Left cardiac atrium (tissue), 4 donors: ENCODE data around the gene GNAL. TPM values are rescaled to one million over a fixed set of nuclear protein-coding genes. Genes with fewer than 3 reads are reported as not detected.

Experiments used
- ATAC-seq, 2 donors: fragments of 200-7000 bp; cut with Tn5 transposase; one replicate each; pipeline ENCODE4 v1.9.1; 2020; ENCODE audit warnings: mild to moderate bottlenecking in 2 of 2, moderate library complexity in 2 of 2
- DNase-seq: peaks from one replicate; pipeline ENCODE4 v3.0.0-alpha.2; 2020
- intact Hi-C, 2 donors: fragments of 100-400 bp; cut with DNase I; formaldehyde crosslinking; loops; one replicate each; pipeline versions ENCODE4 v1.14.1 to v1.15.1; 2022 to 2023
- total RNA-seq, 2 donors: library from RNA; stranded (reverse); fragmentation: NEBNext Ultra II Directional; extraction: Animal tissue kit (Norgen Biotek cat#: 25700); gene quantifications; one replicate each; pipeline ENCODE4 v1.2.1, GENCODE V29; 2021
- donor health status: DM: no; HTN: yes; CAD: no.
- donor health status: DM: no; HTN: yes; CAD: no; lungs with severe emphysema.
- donor health status: DM: yes; HTN: yes; CAD: no.
- donor health status: Dilated cardiomyopathy.

GNAL gene
- total RNA-seq, 2 donors from 2014 or later: 3.0 to 5.8 TPM

DNA sequence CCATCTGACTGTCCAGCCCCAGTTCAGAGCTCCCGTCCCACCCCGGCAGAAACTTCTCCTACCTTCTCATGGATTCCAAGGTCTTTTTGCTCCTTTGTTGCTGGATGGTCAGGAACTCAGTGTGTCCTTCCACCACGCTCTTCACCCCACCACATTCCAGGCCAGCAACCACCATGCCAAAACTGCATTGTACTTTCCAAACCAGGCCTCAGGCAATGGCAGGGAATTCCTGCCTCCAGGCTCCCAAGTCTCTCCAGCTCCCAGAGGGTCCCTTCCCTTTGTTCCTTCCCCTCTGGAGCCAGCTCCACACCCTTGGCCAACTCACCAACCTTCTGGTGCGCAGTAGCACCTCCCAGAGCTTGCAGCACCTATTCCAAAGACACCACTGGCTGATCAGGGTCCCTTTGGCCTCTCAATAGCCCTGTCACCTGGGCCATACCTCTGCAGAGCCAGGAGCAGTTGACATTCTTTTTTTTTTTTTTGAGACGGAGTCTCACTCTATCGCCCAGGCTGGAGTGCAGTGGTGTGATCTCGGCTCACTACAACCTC, 170.3 kb downstream of the GNAL start:
- intact Hi-C loops: no loop called here
- DNase-seq: no peak
- ATAC-seq: no peak

DNA sequence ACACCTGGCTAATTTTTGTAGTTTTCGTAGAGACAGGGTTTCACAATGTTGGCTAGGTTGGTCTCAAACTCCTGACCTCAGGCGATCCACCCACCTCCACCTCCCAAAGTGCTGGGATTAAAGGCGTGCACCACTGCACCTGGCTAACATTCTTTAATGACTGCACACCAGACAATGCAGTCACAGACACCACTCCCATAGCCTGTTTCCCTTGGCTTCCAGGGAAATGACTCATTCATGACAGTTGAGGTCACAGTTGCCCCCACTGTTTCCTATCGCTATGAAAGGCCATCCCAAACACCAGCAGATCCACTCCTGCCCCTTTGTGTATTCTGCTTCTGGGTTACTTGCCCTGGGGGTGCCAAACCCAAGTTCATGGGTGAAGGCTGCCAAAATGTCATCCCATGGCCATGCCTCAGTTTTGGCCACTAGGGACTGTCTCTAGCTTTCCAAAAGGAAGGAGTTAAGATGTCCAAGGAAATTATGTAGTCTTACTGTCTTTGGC, 170.9 kb downstream of the GNAL start:
- ATAC-seq (peak in 1 of 2 donors; percentile 23), DNase-seq (no peak)
- intact Hi-C loops: no loop called here

- ATAC-seq: no peak
- DNase-seq: no peak
- intact Hi-C loops: no loop called here
Measured at GRCh38 chr18:11860594-11861450, 171.8 kb downstream of the GNAL start.

- intact Hi-C loops: no loop called here
- no peak for ATAC-seq
- no peak for DNase-seq
Measured at GRCh38 chr18:11861583-11862288, 172.7 kb downstream of the GNAL start.

- ATAC-seq (no peak), DNase-seq (no peak)
- intact Hi-C loops: no loop called here
Measured at GRCh38 chr18:11862468-11863137, 173.5 kb downstream of the GNAL start.

GRCh38 chr18:11864471-11864870, 175.4 kb downstream of the GNAL start:
- ATAC-seq (no peak), DNase-seq (no peak)
- intact Hi-C loops: no loop called here

DNA sequence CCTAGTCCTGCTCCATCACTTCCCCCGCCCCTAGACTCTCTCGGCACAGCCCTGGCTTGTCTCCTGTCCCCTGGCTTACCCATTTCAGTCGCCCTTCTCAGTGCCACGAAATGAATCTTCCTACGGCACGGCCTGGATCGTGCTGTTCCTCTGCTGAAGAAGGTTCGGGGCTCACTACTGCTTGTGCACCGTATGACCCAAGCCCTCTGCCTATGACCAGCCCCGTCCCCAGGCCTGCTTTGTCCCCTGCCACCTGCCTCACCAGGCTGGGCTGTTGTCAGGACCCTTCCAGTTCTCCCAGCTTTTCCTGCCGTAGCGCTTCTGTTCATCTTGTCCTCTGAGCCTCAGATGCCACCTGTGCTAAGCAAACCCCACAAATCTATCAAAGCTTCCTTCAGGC, 176.0 kb downstream of the GNAL start:
- DNase-seq (no peak), ATAC-seq (no peak)
- intact Hi-C loops: no loop called here

GRCh38 chr18:11866329-11866728, 177.3 kb downstream of the GNAL start:
- intact Hi-C loops: no loop called here
- ATAC-seq: no peak
- no peak for DNase-seq

GRCh38 chr18:11866764-11867163, 177.7 kb downstream of the GNAL start:
- DNase-seq: no peak
- no peak for ATAC-seq
- intact Hi-C loops: no loop called here

GRCh38 chr18:11868230-11868629, 179.2 kb downstream of the GNAL start:
- DNase-seq: no peak
- no peak for ATAC-seq
- intact Hi-C loops: no loop called here

DNA sequence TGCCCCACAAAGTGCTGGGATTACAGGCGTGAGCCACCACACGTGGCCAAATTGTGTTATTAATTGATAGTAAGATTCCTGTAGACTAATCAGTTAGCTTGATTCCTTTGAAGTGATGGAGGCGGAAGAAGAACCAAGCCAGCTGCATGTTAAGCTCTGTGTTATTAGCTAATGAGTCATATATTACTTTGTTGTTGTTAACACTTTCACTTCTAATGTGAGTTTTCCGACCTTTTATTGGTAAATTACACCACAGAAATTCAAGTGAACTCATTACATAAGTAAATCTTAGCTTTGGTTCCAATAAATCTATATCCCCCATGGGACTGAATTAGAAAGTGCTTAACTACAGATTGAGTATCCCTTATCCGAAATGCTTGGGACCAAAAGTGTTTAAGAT, 182.4 kb downstream of the GNAL start:
- ATAC-seq (no peak), DNase-seq (no peak)
- intact Hi-C loops: loop anchor here (5.0 to 10.0 kb wide), 2 partner anchors 139 to 217 kb away; no protein-coding TSS in a partner anchor

DNA sequence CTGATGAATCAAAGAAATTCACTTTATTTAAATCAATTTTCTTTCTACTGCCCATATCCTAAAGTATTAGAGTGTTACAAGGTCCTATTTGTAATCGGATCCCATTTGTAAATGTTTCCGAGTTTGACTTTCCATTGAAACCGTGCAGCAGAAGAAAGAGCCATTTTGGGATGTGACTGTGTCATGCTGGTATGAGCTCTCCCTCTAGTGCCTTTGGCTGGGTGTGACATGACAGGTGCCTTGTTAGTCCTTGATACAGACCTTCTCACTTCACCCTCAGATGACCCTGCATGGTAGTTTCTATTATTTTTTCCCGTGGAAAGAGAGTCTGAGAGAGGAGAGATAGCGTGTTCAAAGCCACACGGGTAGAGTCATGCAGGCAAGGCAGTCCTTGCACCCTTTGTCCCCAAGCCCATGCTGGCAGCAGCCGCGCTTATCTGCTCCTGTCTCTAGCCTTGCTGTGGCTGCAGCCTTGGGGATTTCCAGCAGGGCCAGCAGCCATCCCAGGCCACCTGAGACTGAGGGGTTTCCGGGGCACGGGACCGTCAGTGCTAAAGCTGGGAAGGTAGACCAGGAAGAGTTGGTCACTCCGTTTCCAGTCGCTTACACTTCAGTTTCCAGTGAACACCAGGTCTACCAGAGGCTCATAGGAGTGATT, 183.5 kb downstream of the GNAL start:
- DNase-seq (no peak), ATAC-seq (peak; percentile 87 to 92)
- intact Hi-C loops: loop anchor here (1.0 to 10.0 kb wide), 3 partner anchors 139 to 218 kb away; no protein-coding TSS in a partner anchor

DNA sequence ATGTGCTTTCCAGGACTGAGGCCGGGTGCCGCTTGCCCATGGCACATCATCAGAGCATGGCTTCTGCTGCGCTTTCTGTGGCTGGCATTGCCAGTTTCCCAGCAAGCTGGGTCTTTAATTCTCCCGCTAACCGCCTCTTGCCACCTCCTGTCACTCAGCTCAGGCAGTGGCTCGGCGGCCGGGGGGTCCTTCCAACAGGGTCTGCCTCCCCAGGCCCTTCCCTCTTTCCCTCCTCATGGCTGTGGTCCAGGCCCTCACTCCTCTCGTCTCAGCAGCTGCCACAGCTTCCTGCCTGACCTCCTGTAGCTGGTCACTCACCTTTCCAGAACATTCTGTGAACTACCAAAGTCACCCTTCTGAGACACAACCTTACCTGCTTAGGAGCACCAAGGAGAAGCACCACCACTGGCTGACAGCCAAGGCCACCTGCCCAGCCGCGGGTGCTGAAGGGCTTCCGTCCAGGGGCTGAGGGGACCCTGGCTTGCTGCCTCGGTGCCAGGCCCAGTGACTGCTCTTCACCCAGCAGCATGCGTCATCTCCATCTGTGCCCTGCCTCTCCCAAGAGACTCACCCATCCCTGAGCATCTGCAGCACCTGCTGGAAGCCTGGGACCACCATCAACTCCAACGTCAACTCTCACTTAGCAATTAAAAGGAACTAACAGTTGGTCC, 184.7 kb downstream of the GNAL start:
- no peak for DNase-seq
- intact Hi-C loops: loop anchor here (5.0 to 10.0 kb wide), 2 partner anchors 142 to 219 kb away; no protein-coding TSS in a partner anchor
- ATAC-seq: no peak

DNA sequence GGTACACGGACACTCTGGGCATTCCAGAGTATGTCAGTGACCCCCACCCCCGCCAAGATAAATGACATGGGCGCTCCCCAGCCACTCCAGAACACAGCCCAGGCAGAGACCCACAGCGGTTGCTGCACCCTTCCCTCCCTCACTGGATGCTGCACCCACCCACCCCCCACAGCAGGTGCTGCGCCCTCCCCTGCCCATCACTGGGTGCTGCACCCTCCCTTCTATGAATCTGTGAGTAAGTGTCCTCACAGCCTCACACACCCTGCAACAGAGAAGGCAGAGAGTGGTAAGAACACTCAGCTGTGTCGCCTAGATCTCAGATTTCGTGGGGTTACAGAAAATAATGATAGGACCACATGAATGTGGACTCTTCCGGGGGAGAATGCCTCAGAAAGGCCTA, 185.6 kb downstream of the GNAL start:
- DNase-seq (no peak), ATAC-seq (no peak)
- intact Hi-C loops: loop anchor here (5.0 to 10.0 kb wide), 2 partner anchors 142 to 220 kb away; no protein-coding TSS in a partner anchor

DNA sequence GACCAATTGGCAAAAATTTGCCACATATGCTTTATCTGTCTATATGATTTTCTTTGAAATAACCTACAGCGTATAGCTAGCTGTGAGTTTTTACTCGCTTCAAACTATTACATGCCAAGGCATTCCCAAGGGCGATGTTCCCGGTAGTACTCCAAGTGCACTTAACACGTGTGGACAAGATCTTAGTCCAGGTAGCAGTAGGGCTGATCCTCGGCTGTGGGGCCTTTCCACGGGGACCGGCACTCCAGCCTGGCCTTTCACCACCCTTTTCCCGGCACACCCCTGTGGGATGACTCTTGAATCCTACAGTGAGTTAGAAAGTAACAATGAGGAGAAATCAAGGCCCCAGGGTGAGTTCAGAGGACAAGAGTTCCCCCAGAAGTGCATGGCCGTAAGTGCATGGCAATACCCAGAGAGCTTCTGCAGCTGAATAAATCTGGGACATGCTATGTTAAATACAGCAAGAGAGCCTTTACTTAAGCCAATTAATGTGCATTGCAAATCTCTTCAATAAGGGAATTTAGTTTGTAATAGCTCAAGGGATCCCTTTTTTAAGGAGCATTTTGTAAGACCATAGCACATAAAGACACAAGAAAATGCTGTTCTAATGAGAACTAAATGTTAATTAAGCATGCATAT, 188.6 kb downstream of the GNAL start:
- ATAC-seq: no peak
- DNase-seq: no peak
- intact Hi-C loops: loop anchor here in 1 of 2 donors (10.0 kb wide), 1 partner anchor 223 kb away; no protein-coding TSS in a partner anchor

- intact Hi-C loops: no loop called here
- DNase-seq (no peak), ATAC-seq (no peak)
Measured at GRCh38 chr18:11880586-11881304, 191.7 kb downstream of the GNAL start.

GRCh38 chr18:11882636-11883035, 193.6 kb downstream of the GNAL start:
- DNase-seq (no peak), ATAC-seq (no peak)
- intact Hi-C loops: no loop called here
